ENCODE results near the gene ATP5IF1. TPM values are rescaled to one million over a fixed set of nuclear protein-coding genes. Genes with fewer than 3 reads are reported as not detected.

Gene ATP5IF1
- polyA plus RNA-seq (2011; rRNA removed) (168 and 211 TPM in 2 replicates), polyA minus RNA-seq (2011; rRNA and poly(A)+ RNA removed) (12.0 and 13.6 TPM in 2 replicates)

DNA sequence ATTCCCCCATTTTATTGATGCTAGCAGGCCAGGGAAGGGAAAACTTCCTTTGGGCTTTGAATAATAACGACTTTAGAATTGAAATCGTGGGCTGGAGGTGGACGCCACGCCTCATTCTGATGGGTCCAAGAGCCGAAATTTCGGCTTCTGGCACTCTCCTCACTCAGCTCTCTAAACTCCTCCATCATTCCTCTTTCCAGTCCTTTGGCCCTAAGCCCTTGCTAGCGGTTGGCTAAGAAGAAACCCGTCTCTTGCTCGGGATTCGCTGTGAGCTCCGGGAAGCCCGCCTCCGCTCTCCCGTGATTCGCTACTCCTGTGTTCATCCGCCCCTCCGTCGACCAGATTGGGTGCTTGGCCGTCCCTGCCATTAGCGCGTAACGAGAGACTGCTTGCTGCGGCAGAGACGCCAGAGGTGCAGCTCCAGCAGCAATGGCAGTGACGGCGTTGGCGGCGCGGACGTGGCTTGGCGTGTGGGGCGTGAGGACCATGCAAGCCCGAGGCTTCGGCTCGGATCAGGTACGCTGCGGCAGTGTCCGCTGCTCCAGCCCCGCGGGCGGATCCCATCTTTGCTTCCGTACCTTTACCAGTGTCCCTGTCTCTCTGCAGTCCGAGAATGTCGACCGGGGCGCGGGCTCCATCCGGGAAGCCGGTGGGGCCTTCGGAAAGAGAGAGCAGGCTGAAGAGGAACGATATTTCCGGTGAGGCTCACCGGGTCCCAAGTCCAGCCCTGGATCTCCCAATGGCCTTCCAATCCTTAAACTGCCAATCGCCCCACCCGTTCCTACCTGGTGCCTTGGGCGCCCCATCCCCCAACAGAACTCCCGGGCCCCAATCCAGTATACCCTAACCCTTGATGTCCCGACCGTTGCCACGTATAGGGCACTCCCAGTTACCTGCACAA is at the start of gene ATP5IF1:
Gene ATP5IF1, plus strand, starts transcription at position 370 of the 901 bp plus-strand sequence. Its CDS starts 60 bp downstream, at position 430.
- ChIA-PET CTCF (interaction anchor here (0.7 to 2.1 kb wide), 3 partner anchors 13 to 355 kb away, joined by 3 to 9 read pairs (median 6); no protein-coding TSS in a partner anchor), POLR2A (interaction anchor here (0.5 to 1.0 kb wide), 4 partner anchors 92 to 148 kb away, joined by 3 to 10 read pairs (median 4); partner anchors contain the start of gene EYA3)

DNA sequence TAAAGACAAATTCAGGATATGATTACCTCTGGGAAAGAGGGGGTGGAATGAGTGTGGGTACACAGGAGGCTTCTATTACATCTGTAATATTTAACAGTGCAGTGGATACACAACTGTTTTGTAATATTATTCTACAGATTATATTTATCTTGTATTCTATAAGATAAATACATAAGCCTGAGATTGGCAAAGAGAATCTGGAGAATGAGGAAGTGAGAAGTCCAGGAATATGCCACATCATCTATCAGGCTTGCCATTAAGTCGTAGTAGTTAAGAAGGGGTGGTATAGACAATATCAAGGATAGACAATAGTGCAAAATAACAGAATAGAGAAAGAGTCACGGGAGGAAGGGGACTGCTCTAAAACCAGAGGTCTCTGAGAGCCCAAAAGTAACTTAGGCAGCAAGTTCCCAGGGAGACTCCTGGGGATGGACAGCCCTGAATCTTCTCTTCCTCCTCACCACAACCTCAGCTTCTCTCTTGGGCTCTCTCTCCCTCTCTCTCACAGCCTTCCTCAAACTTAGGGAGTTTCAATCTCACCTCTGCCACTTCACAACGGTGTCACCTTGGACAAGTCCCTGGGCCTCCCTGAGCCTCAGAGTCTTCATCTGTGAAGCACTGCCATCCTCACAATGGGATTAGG is 45.5 kb upstream of the ATP5IF1 start:
- TF ChIP-seq, protein P1, sequence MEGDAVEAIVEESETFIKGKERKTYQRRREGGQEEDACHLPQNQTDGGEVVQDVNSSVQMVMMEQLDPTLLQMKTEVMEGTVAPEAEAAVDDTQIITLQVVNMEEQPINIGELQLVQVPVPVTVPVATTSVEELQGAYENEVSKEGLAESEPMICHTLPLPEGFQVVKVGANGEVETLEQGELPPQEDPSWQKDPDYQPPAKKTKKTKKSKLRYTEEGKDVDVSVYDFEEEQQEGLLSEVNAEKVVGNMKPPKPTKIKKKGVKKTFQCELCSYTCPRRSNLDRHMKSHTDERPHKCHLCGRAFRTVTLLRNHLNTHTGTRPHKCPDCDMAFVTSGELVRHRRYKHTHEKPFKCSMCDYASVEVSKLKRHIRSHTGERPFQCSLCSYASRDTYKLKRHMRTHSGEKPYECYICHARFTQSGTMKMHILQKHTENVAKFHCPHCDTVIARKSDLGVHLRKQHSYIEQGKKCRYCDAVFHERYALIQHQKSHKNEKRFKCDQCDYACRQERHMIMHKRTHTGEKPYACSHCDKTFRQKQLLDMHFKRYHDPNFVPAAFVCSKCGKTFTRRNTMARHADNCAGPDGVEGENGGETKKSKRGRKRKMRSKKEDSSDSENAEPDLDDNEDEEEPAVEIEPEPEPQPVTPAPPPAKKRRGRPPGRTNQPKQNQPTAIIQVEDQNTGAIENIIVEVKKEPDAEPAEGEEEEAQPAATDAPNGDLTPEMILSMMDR (IDR thresholded peaks at IDR 0.05; ENCODE audit: insufficient read depth, low read depth, low read length) = no peak
- H3K4me3 ChIP-seq (ENCODE audit: low read depth, low read length) = no peak overlapping the region
- H3K27me3 ChIP-seq (ENCODE audit: control insufficient read depth, insufficient read depth, low read length) = no peaks in the 10 kb centered on the region
- ChIA-PET POLR2A (no interaction called here), CTCF (no interaction called here)
- no peaks in the 10 kb centered on the region for H3K36me3 ChIP-seq (ENCODE audit: control insufficient read depth, insufficient read depth, low read length)
- no peak for DNase-seq (ENCODE audit: low read depth)

More for the DNA sequence above, at the start of gene ATP5IF1:
- Histone ChIP-seq H3K36me3 (ENCODE audit: control insufficient read depth, insufficient read depth, low read length) (no peaks in the 10 kb centered on the region; the same call in 1 of the 2 replicates), H3K27me3 (ENCODE audit: control insufficient read depth, insufficient read depth, low read length) (no peaks in the 10 kb centered on the region), H3K4me3 (ENCODE audit: low read depth, low read length) (peak within 1 kb of the TSS; percentile 94)
- peak; percentile 94 for DNase-seq (ENCODE audit: low read depth)
- TF ChIP-seq, protein P1 (IDR thresholded peaks at IDR 0.05; ENCODE audit: insufficient read depth, low read depth, low read length) = no peak

DNA sequence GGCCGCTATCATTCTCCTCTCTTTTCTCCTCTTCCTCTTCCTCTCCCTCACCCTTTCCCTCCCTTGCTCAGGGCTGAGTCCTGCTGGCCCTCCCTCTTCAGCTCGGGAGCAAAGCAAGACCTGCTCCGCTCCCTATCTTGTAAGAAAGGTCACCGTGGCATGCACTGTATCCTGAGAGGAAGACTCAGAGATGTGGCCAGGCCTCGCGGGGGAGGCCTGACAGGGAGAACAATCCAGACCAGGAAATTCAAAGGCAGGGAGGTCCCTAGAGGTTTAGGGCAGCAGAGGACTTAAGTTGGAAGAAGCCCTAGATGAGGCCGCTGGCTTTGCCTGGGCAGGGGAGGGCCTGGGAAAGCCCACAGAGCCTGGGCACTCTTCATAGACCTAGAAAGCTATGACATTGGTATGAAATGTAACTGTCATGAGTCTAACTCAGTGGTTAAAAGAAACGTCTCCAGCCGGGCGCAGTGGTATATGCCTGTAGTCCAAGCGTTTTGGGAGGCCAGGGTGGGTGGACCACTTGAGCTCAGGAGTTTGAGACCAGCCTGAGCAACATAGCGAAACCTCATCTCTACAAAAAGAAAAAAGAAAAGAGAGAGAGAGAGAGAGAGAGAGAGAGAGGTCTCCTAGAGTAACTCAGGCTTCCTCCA is 44.8 kb upstream of the ATP5IF1 start:
- no peaks in the 10 kb centered on the region for H3K27me3 ChIP-seq (ENCODE audit: control insufficient read depth, insufficient read depth, low read length)
- CTCF ChIA-PET = no interaction called here
- no peak for DNase-seq (ENCODE audit: low read depth)
- H3K4me3 ChIP-seq (ENCODE audit: low read depth, low read length) = no peak overlapping the region
- TF ChIP-seq, protein P1 (IDR thresholded peaks at IDR 0.05; ENCODE audit: insufficient read depth, low read depth, low read length) = no peak
- no peaks in the 10 kb centered on the region for H3K36me3 ChIP-seq (ENCODE audit: control insufficient read depth, insufficient read depth, low read length)
- POLR2A ChIA-PET = no interaction called here

DNA sequence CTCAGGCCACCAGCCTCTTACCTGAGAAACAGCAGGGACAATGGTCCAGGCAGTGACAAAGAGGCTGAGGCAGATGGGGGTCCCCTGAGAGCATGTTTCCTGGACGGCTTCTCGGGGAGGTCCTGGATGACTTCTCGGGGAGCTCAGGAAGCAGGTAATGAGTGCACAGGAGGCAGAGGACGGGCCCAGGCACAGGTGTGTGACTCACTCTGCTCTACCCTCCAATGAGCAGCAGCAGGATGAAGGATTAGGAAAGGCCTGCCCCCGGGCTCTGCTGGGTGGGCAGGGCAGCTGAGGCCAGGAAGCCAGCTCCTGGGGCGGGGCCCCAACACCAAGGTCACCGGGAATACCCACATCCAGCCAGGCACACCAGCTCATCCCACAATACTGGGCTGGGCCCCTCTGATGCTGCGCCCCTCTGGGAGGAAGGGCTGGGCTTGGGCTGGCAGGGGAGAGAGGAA is 42.2 kb upstream of the ATP5IF1 start:
- ChIA-PET POLR2A (no interaction called here), CTCF (interaction anchor here (0.6 to 2.2 kb wide), 2 partner anchors 11 to 102 kb away, joined by 3 to 7 read pairs; no protein-coding TSS in a partner anchor)
- Histone ChIP-seq H3K4me3 (ENCODE audit: low read depth, low read length) (no peak overlapping the region), H3K27me3 (ENCODE audit: control insufficient read depth, insufficient read depth, low read length) (no peaks in the 10 kb centered on the region), H3K36me3 (ENCODE audit: control insufficient read depth, insufficient read depth, low read length) (no peaks in the 10 kb centered on the region)
- DNase-seq (ENCODE audit: low read depth) = no peak
- TF ChIP-seq, protein P1 (IDR thresholded peaks at IDR 0.05; ENCODE audit: insufficient read depth, low read depth, low read length) = no peak
